Epithelial cell of esophagus (primary cell): ENCODE data around the gene MYL2.
A peak's percentile ranks its signal among the peaks of the same experiment; 100 is the strongest.

Experiments used
- DNase-seq: peaks from one replicate; pipeline ENCODE4 v3.0.0; 2010; ENCODE audit warnings: low read depth
- H3K4me3 ChIP-seq: 2 replicates; pipeline ENCODE4 v1.5.1; 2011; ENCODE audit warnings: mild to moderate bottlenecking, low read length, control low read depth
- CTCF ChIP-seq: IDR thresholded peaks from 2 replicates; pipeline ENCODE4 v1.5.1; 2011; ENCODE audit warnings: low read depth, mild to moderate bottlenecking, low read length, control low read depth, inconsistent platforms; ENCODE audit not compliant: insufficient read depth; ENCODE audit errors: missing control alignments

The MYL2 gene

GRCh38 chr12:110948041-110948440 lies 27.7 kb upstream of the MYL2 start:
- H3K4me3 ChIP-seq, result no peak overlapping the region
- no peak for TF ChIP-seq CTCF
- DNase-seq, result no peak

GRCh38 chr12:110943373-110943772 lies 23.0 kb upstream of the MYL2 start:
- no peak for TF ChIP-seq CTCF
- no peak for DNase-seq
- no peak overlapping the region for H3K4me3 ChIP-seq

GRCh38 chr12:110941391-110941790 lies 21.0 kb upstream of the MYL2 start:
- H3K4me3 ChIP-seq, result no peak overlapping the region
- no peak for TF ChIP-seq CTCF
- DNase-seq, result no peak

DNA sequence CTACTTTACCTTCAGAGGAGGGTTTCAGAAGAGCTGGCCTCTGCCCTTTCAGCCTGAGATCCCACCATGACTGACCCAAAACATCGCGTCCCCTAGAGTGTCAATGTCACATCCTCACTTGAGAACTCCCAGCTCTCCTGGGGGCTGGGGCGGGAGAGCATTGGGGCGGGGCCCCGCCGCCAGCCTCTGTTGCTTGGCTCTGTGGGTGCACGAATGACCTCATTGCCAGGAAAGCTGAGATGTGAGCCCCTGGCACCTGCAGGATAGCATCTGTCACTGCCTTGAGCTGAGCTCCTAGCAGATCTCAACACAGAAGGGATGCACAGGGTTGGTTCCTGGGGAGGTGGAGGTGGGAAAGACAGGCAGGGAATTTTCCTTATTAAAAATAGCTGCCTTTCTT lies 20.6 kb upstream of the MYL2 start:
- no peak for DNase-seq
- no peak for TF ChIP-seq CTCF
- no peak overlapping the region for H3K4me3 ChIP-seq

DNA sequence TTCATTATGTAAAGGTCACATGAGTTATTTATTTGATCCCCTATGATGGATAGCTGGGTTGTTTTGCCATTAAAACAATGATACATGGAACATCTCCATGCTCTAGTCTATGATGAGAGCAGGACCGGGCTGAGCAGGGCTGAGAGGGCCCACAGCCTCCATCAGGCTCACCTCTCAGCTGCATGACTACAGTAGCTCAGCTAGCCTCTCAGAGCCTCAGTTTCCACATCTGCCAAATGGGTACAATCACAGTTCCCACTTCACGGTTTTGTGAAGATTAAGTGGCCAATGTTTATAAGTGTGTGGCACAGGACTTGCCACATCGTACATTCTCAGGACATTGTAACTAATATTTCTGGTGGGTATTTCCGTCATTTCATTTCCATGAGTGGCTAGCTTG lies 19.9 kb upstream of the MYL2 start:
- H3K4me3 ChIP-seq, result no peak overlapping the region
- DNase-seq, result no peak
- TF ChIP-seq CTCF, result no peak

GRCh38 chr12:110937104-110937641 lies 16.8 kb upstream of the MYL2 start:
- peak; percentile 60 for DNase-seq
- no peak overlapping the region for H3K4me3 ChIP-seq
- TF ChIP-seq CTCF, result peak; percentile 92

DNA sequence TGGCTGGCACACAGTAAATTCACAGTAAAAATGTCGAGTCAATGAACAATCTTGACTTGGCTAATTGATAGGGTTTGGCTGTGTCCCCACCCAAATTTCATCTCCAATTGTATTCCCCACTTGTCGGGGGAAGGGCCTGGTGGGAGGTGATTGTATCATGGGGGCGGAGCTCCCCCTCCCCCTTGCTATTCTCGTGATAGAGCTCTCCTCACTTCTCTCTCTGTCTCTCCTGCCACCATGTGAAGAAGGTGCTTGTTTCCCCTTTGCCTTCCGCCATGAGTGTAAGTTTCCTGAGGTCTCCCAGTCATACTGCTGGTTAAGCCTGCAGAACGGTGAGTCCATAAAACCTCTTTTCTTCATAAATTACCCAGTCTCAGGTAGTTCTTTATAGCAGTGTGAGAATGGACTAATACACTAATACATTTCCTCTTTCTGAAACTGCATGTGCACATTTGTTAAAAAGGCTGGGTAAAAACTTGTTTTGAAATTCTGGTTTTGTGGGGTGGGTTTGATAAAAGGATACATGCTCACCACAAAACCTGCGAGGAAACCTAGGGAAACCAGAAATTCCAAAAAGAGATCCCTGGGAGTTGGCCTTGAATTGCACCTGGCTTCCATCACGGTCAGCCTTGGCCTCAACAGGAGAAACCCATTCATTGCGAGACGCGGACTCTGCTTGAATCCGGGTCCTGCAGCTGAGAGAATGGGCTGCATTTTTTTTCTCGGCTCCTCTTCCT lies 16.2 kb upstream of the MYL2 start:
- no peak overlapping the region for H3K4me3 ChIP-seq
- DNase-seq, result no peak
- no peak for TF ChIP-seq CTCF
